HepG2 (cell line): ENCODE data around the gene CCDC82. TPM values are rescaled to one million over a fixed set of nuclear protein-coding genes. Genes with fewer than 3 reads are reported as not detected.

Experiments used
- BCL6 ChIP-seq: IDR thresholded peaks from 2 replicates; pipeline ENCODE4 v1.6.1; 2016; ENCODE audit warnings: missing genetic modification reagents, missing compliant biosample characterization
- CBX5 ChIP-seq: sonication (generic); formaldehyde crosslinking; IDR thresholded peaks from 2 replicates; pipeline ENCODE4 v1.4.0; 2020; ENCODE audit warnings: missing genetic modification reagents, borderline replicate concordance
- FOXK1 ChIP-seq: sonication (generic); formaldehyde crosslinking; IDR thresholded peaks from 2 replicates; pipeline ENCODE4 v1.4.0; 2020; ENCODE audit warnings: low read depth, missing genetic modification reagents, borderline replicate concordance
- KLF13 ChIP-seq: sonication (generic); formaldehyde crosslinking; IDR thresholded peaks from 2 replicates; pipeline ENCODE4 v1.4.0; 2020; ENCODE audit warnings: mild to moderate bottlenecking, missing genetic modification reagents
- RXRA ChIP-seq: sonication (generic); formaldehyde crosslinking; IDR thresholded peaks from 2 replicates; pipeline ENCODE4 v1.5.1; 2020; ENCODE audit warnings: missing genetic modification reagents
- SIN3A ChIP-seq: IDR thresholded peaks from 2 replicates; pipeline ENCODE4 v1.6.1; 2011; ENCODE audit warnings: low read depth, mild to moderate bottlenecking, control low read depth, low read length, borderline replicate concordance
- ZNF83 ChIP-seq: sonication (generic); formaldehyde crosslinking; IDR thresholded peaks from 2 replicates; pipeline ENCODE4 v1.4.0; 2020; ENCODE audit warnings: missing genetic modification reagents, mild to moderate bottlenecking, borderline replicate concordance
- polyA plus RNA-seq, 8 experiments: library from polyadenylated mRNA; depleted of rRNA in 3 of 8; stranded (reverse) in 7 of 8; unstranded in 1 of 8; fragments of >200 nt; fragmentation: Illumina TruSeq in 4 of 8; extraction: Trizol in 4 of 8; gene quantifications; 2 replicates each; pipeline versions ENCODE4 v1.2.1 to v1.2.3, GENCODE V29; 2011 to 2016; ENCODE audit warnings: low read depth in 4 of 8, missing spikeins in 1 of 8, mixed read lengths in 1 of 8; ENCODE audit not compliant: insufficient read depth in 1 of 8
- total RNA-seq, 5 experiments: library from RNA; depleted of rRNA; stranded (reverse); fragments of >200 nt; fragmentation: Illumina TruSeq; extraction: Trizol; gene quantifications; 2 replicates each; pipeline ENCODE4 v1.2.3, GENCODE V29; 2016; ENCODE audit warnings: low read depth in 1 of 5
- TF ChIP-seq, protein P1 (sequence below): sonication (generic); formaldehyde crosslinking; IDR thresholded peaks from 2 replicates; pipeline ENCODE4 v1.9.0; 2021; ENCODE audit warnings: missing genetic modification reagents, mild to moderate bottlenecking, borderline replicate concordance
- TF ChIP-seq, protein P2 (sequence below), 2 experiments: fragments of 450-650 bp in 1 of 2; sonication (generic) in 1 of 2; formaldehyde crosslinking; IDR thresholded peaks; 2 replicates each; pipeline versions ENCODE4 v1.5.0 to v1.8.0; 2020 to 2022; ENCODE audit warnings: mild to moderate bottlenecking in 1 of 2, missing genetic modification reagents in 1 of 2
- TF ChIP-seq, protein P3 (sequence below): sonication (generic); formaldehyde crosslinking; IDR thresholded peaks from 2 replicates; pipeline ENCODE4 v1.8.0; 2022; ENCODE audit warnings: mild to moderate bottlenecking, missing genetic modification reagents, borderline replicate concordance
- TF ChIP-seq, protein P4 (sequence below): sonication (generic); formaldehyde crosslinking; IDR thresholded peaks from 2 replicates; pipeline ENCODE4 v1.9.0; 2021; ENCODE audit warnings: missing genetic modification reagents, borderline replicate concordance
- TF ChIP-seq, protein P5 (sequence below): sonication (generic); formaldehyde crosslinking; IDR thresholded peaks from 2 replicates; pipeline ENCODE4 v1.4.0; 2020; ENCODE audit warnings: missing genetic modification reagents, mild to moderate bottlenecking, borderline replicate concordance
- TF ChIP-seq, protein P6 (sequence below): sonication (generic); formaldehyde crosslinking; IDR thresholded peaks from 2 replicates; pipeline ENCODE4 v1.9.0; 2021; ENCODE audit warnings: mild to moderate bottlenecking, missing genetic modification reagents

Gene CCDC82
- total and polyA plus RNA-seq, 2 of the 13 experiments (the other 11 are each of a cell fraction or from before 2014, with no cell fraction given) = 19.7 to 25.7 TPM

DNA sequence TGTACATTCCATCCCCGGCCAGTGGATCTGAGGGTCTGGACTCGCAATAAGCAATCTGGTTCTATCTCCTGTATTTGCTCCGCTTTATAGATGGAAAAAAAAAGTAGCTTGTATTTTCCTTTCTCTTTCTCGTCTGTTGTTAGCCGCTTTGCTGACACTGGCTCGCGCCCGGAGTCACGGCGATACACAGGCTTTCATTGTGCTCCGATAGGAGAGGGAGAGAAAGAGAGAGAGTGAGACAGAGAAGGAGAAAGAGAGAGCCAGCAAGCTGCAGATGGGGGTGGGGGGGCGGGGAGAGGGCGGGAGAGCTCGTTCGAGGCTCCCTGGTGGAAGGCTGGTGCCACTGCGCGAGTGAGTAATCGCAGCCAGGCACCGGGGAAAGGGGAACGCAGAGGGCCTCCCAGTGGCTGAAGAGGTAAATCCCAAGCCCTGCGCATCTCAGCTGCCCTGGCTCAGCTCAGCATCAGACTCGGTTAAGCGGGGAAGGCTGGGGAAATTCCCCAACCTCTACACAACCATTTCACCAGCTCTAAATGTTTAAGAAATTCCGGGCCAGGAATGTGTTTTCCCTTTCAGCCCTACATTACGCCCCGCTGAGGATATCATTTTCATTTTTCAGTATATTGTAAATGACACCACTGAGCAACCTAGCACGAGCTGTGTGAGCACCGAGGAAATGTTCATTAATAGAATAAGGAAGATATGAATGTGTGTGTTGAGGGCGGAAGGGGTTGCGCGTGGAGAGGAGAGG, 46.6 kb downstream of the CCDC82 start, which contains the start of gene MAML2 (continued):
- TF ChIP-seq CBX5 (peak; percentile 43; the same call in 1 of the 2 replicates), SIN3A (no peak; the same call in 1 of the 2 replicates), FOXK1 (CRISPR knock-in tag) (no peak), ZNF83 (no peak), RXRA (CRISPR knock-in tag) (no peak), KLF13 (CRISPR knock-in tag) (no peak), BCL6 (CRISPR knock-in tag) (no peak)
- TF ChIP-seq, protein P1, sequence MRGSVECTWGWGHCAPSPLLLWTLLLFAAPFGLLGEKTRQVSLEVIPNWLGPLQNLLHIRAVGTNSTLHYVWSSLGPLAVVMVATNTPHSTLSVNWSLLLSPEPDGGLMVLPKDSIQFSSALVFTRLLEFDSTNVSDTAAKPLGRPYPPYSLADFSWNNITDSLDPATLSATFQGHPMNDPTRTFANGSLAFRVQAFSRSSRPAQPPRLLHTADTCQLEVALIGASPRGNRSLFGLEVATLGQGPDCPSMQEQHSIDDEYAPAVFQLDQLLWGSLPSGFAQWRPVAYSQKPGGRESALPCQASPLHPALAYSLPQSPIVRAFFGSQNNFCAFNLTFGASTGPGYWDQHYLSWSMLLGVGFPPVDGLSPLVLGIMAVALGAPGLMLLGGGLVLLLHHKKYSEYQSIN (CRISPR knock-in tag) = no peak
- TF ChIP-seq, protein P2, sequence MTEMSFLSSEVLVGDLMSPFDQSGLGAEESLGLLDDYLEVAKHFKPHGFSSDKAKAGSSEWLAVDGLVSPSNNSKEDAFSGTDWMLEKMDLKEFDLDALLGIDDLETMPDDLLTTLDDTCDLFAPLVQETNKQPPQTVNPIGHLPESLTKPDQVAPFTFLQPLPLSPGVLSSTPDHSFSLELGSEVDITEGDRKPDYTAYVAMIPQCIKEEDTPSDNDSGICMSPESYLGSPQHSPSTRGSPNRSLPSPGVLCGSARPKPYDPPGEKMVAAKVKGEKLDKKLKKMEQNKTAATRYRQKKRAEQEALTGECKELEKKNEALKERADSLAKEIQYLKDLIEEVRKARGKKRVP (CRISPR knock-in tag; IDR thresholded peaks at IDR 0.05) = no peak
- TF ChIP-seq, protein P3, sequence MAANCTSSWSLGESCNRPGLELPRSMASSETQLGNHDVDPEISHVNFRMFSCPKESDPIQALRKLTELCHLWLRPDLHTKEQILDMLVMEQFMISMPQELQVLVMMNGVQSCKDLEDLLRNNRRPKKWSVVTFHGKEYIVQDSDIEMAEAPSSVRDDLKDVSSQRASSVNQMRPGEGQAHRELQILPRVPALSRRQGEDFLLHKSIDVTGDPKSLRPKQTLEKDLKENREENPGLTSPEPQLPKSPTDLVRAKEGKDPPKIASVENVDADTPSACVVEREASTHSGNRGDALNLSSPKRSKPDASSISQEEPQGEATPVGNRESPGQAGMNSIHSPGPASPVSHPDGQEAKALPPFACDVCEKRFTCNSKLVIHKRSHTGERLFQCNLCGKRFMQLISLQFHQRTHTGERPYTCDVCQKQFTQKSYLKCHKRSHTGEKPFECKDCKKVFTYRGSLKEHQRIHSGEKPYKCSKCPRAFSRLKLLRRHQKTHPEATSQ (CRISPR knock-in tag) = no peak
- TF ChIP-seq, protein P4, sequence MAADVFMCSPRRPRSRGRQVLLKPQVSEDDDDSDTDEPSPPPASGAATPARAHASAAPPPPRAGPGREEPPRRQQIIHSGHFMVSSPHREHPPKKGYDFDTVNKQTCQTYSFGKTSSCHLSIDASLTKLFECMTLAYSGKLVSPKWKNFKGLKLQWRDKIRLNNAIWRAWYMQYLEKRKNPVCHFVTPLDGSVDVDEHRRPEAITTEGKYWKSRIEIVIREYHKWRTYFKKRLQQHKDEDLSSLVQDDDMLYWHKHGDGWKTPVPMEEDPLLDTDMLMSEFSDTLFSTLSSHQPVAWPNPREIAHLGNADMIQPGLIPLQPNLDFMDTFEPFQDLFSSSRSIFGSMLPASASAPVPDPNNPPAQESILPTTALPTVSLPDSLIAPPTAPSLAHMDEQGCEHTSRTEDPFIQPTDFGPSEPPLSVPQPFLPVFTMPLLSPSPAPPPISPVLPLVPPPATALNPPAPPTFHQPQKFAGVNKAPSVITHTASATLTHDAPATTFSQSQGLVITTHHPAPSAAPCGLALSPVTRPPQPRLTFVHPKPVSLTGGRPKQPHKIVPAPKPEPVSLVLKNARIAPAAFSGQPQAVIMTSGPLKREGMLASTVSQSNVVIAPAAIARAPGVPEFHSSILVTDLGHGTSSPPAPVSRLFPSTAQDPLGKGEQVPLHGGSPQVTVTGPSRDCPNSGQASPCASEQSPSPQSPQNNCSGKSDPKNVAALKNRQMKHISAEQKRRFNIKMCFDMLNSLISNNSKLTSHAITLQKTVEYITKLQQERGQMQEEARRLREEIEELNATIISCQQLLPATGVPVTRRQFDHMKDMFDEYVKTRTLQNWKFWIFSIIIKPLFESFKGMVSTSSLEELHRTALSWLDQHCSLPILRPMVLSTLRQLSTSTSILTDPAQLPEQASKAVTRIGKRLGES = no peak
- TF ChIP-seq, protein P5, sequence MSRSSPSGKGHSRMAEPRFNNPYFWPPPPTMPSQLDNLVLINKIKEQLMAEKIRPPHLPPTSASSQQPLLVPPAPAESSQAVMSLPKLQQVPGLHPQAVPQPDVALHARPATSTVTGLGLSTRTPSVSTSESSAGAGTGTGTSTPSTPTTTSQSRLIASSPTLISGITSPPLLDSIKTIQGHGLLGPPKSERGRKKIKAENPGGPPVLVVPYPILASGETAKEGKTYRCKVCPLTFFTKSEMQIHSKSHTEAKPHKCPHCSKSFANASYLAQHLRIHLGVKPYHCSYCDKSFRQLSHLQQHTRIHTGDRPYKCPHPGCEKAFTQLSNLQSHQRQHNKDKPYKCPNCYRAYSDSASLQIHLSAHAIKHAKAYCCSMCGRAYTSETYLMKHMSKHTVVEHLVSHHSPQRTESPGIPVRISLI (CRISPR knock-in tag) = peak; percentile 35; the same call in 1 of the 2 replicates
- TF ChIP-seq, protein P6, sequence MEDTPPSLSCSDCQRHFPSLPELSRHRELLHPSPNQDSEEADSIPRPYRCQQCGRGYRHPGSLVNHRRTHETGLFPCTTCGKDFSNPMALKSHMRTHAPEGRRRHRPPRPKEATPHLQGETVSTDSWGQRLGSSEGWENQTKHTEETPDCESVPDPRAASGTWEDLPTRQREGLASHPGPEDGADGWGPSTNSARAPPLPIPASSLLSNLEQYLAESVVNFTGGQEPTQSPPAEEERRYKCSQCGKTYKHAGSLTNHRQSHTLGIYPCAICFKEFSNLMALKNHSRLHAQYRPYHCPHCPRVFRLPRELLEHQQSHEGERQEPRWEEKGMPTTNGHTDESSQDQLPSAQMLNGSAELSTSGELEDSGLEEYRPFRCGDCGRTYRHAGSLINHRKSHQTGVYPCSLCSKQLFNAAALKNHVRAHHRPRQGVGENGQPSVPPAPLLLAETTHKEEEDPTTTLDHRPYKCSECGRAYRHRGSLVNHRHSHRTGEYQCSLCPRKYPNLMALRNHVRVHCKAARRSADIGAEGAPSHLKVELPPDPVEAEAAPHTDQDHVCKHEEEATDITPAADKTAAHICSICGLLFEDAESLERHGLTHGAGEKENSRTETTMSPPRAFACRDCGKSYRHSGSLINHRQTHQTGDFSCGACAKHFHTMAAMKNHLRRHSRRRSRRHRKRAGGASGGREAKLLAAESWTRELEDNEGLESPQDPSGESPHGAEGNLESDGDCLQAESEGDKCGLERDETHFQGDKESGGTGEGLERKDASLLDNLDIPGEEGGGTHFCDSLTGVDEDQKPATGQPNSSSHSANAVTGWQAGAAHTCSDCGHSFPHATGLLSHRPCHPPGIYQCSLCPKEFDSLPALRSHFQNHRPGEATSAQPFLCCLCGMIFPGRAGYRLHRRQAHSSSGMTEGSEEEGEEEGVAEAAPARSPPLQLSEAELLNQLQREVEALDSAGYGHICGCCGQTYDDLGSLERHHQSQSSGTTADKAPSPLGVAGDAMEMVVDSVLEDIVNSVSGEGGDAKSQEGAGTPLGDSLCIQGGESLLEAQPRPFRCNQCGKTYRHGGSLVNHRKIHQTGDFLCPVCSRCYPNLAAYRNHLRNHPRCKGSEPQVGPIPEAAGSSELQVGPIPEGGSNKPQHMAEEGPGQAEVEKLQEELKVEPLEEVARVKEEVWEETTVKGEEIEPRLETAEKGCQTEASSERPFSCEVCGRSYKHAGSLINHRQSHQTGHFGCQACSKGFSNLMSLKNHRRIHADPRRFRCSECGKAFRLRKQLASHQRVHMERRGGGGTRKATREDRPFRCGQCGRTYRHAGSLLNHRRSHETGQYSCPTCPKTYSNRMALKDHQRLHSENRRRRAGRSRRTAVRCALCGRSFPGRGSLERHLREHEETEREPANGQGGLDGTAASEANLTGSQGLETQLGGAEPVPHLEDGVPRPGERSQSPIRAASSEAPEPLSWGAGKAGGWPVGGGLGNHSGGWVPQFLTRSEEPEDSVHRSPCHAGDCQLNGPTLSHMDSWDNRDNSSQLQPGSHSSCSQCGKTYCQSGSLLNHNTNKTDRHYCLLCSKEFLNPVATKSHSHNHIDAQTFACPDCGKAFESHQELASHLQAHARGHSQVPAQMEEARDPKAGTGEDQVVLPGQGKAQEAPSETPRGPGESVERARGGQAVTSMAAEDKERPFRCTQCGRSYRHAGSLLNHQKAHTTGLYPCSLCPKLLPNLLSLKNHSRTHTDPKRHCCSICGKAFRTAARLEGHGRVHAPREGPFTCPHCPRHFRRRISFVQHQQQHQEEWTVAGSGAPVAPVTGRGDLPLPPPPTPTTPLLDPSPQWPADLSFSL (CRISPR knock-in tag) = no peak
